ENCODE measurements around the gene EXOC6. TPM values are rescaled to one million over a fixed set of nuclear protein-coding genes. Genes with fewer than 3 reads are reported as not detected.
A peak's percentile ranks its signal among the peaks of the same experiment; 100 is the strongest.

The EXOC6 gene
- total and polyA plus RNA-seq, 4 experiments from 2014 or later = 4.3 to 11.4 (median 10.9) TPM

- H3K4me3 Mint-ChIP-seq = no peak overlapping the region
- no peaks in the 10 kb centered on the region for H3K9me3 Mint-ChIP-seq
- no peaks in the 10 kb centered on the region for H3K27me3 ChIP-seq (ENCODE audit: insufficient read depth, low read length)
- ChIA-PET POLR2A (ENCODE audit: partially characterized antibody) (no interaction called here), CTCF (ENCODE audit: partially characterized antibody) (no interaction called here)
- no peak overlapping the region for H3K4me3 ChIP-seq (ENCODE audit: low read length in 2 of 2)
- no peak for DNase-seq
- intact Hi-C loops (cut with micrococcal nuclease) = loop anchor here (1.0 kb wide), 1 partner anchor 8 kb away; no protein-coding TSS in a partner anchor
- H3K36me3 ChIP-seq (ENCODE audit: insufficient read depth, low read length) = no peaks in the 10 kb centered on the region
- no peaks in the 10 kb centered on the region for H3K4me1 ChIP-seq (ENCODE audit: insufficient read depth, low read length)
- no peaks in the 10 kb centered on the region for H3K4me1 Mint-ChIP-seq
- no peaks in the 10 kb centered on the region for H3K9me3 ChIP-seq (ENCODE audit: control insufficient read depth in 1 of 2, low read length in 2 of 2)
- peak overlapping the region in 1 of 7 donors; percentile 1 for H3K27ac Mint-ChIP-seq
- H3K36me3 Mint-ChIP-seq = peaks cover 2 to 39% of the 10 kb centered on the region in 2 donors
- H3K27ac ChIP-seq (ENCODE audit: low read depth, low read length) = no peak overlapping the region
- H3K27me3 Mint-ChIP-seq = no peaks in the 10 kb centered on the region
Observed at GRCh38 chr10:93039721-93040120, 191.4 kb downstream of the EXOC6 start.

GRCh38 chr10:93054486-93054885 is 206.2 kb downstream of the EXOC6 start:
- intact Hi-C loops (cut with micrococcal nuclease) = no loop called here
- H3K27ac Mint-ChIP-seq = no peak overlapping the region
- no peaks in the 10 kb centered on the region for H3K9me3 ChIP-seq (ENCODE audit: control insufficient read depth in 1 of 2, low read length in 2 of 2)
- ChIA-PET CTCF (ENCODE audit: partially characterized antibody) (no interaction called here), POLR2A (ENCODE audit: partially characterized antibody) (no interaction called here)
- H3K27ac ChIP-seq (ENCODE audit: low read depth, low read length) = no peak overlapping the region
- no peaks in the 10 kb centered on the region for H3K27me3 ChIP-seq (ENCODE audit: insufficient read depth, low read length)
- no peaks in the 10 kb centered on the region for H3K36me3 ChIP-seq (ENCODE audit: insufficient read depth, low read length)
- DNase-seq = no peak
- H3K4me3 ChIP-seq (ENCODE audit: low read length in 2 of 2) = no peak overlapping the region
- H3K4me1 Mint-ChIP-seq = no peaks in the 10 kb centered on the region
- H3K4me1 ChIP-seq (ENCODE audit: insufficient read depth, low read length) = no peaks in the 10 kb centered on the region
- H3K4me3 Mint-ChIP-seq = no peak overlapping the region
- peaks cover 24 to 35% of the 10 kb centered on the region in 2 donors for H3K36me3 Mint-ChIP-seq
- no peaks in the 10 kb centered on the region for H3K9me3 Mint-ChIP-seq
- peaks cover 0 to 3% of the 10 kb centered on the region in 2 donors for H3K27me3 Mint-ChIP-seq

- Histone ChIP-seq H3K36me3 (ENCODE audit: insufficient read depth, low read length) (no peaks in the 10 kb centered on the region), H3K4me3 (ENCODE audit: low read length in 2 of 2) (no peak overlapping the region), H3K27ac (ENCODE audit: low read depth, low read length) (no peak overlapping the region), H3K4me1 (ENCODE audit: insufficient read depth, low read length) (peaks cover 15% of the 10 kb centered on the region), H3K27me3 (ENCODE audit: insufficient read depth, low read length) (no peaks in the 10 kb centered on the region), H3K9me3 (ENCODE audit: control insufficient read depth in 1 of 2, low read length in 2 of 2) (no peaks in the 10 kb centered on the region)
- ChIA-PET POLR2A (ENCODE audit: partially characterized antibody) (no interaction called here), CTCF (ENCODE audit: partially characterized antibody) (no interaction called here)
- Mint-ChIP-seq H3K36me3 (peaks cover 24 to 34% of the 10 kb centered on the region in 2 donors), H3K27me3 (peaks cover 8% of the 10 kb centered on the region in 2 donors), H3K9me3 (no peaks in the 10 kb centered on the region), H3K4me1 (peaks cover 10 to 22% (median 17%) of the 10 kb centered on the region in 4 donors), H3K4me3 (no peak overlapping the region), H3K27ac (no peak overlapping the region)
- no peak for DNase-seq
- intact Hi-C loops (cut with micrococcal nuclease) = no loop called here
Observed at GRCh38 chr10:93058139-93058538, 209.8 kb downstream of the EXOC6 start.

GRCh38 chr10:93059975-93060886 is 211.9 kb downstream of the EXOC6 start, which contains the start of gene CYP26C1:
Gene CYP26C1, plus strand, starts transcription at chr10:93060798. Its CDS starts 466 bp downstream, at chr10:93061264.
- H3K27me3 ChIP-seq (ENCODE audit: insufficient read depth, low read length) = no peaks in the 10 kb centered on the region
- H3K4me1 Mint-ChIP-seq = peaks cover 10 to 34% (median 25%) of the 10 kb centered on the region in 4 donors
- no peaks in the 10 kb centered on the region for H3K9me3 ChIP-seq (ENCODE audit: control insufficient read depth in 1 of 2, low read length in 2 of 2)
- no peak within 1 kb of the TSS for H3K27ac ChIP-seq (ENCODE audit: low read depth, low read length)
- ChIA-PET CTCF (ENCODE audit: partially characterized antibody) (interaction anchor here (0.6 kb wide), 1 partner anchor 215 kb away, joined by 3 read pairs; no protein-coding TSS in a partner anchor), POLR2A (ENCODE audit: partially characterized antibody) (no interaction called here)
- peaks cover 24 to 31% of the 10 kb centered on the region in 2 donors for H3K36me3 Mint-ChIP-seq
- no peak for DNase-seq
- no peaks in the 10 kb centered on the region for H3K36me3 ChIP-seq (ENCODE audit: insufficient read depth, low read length)
- H3K27me3 Mint-ChIP-seq = peaks cover 14 to 17% of the 10 kb centered on the region in 2 donors
- peaks cover 15% of the 10 kb centered on the region for H3K4me1 ChIP-seq (ENCODE audit: insufficient read depth, low read length)
- intact Hi-C loops (cut with micrococcal nuclease) = no loop called here
- no peak within 1 kb of the TSS for H3K4me3 ChIP-seq (ENCODE audit: low read length in 2 of 2)
- H3K9me3 Mint-ChIP-seq = no peaks in the 10 kb centered on the region
- H3K4me3 Mint-ChIP-seq = peak within 1 kb of the TSS in 7 of 8 donors; percentile 54 to 86 (median 67)
- peak within 1 kb of the TSS in 1 of 7 donors; percentile 66 for H3K27ac Mint-ChIP-seq

GRCh38 chr10:93060887-93061593 is 212.7 kb downstream of the EXOC6 start:
- no peak overlapping the region for H3K4me3 ChIP-seq (ENCODE audit: low read length in 2 of 2)

GRCh38 chr10:93061594-93062513 is 213.5 kb downstream of the EXOC6 start:
- peak overlapping the region; percentile 54 to 86 (median 78) for H3K4me3 Mint-ChIP-seq
- intact Hi-C loops (cut with micrococcal nuclease) = no loop called here
- no peaks in the 10 kb centered on the region for H3K36me3 ChIP-seq (ENCODE audit: insufficient read depth, low read length)
- peak overlapping the region in 1 of 2 donors; percentile 9 for H3K4me3 ChIP-seq (ENCODE audit: low read length in 2 of 2)
- no peaks in the 10 kb centered on the region for H3K27me3 ChIP-seq (ENCODE audit: insufficient read depth, low read length)
- POLR2A ChIA-PET (ENCODE audit: partially characterized antibody) = no interaction called here
- no peaks in the 10 kb centered on the region for H3K9me3 ChIP-seq (ENCODE audit: control insufficient read depth in 1 of 2, low read length in 2 of 2)
- H3K36me3 Mint-ChIP-seq = peaks cover 18 to 28% of the 10 kb centered on the region in 2 donors
- CTCF ChIA-PET (ENCODE audit: partially characterized antibody) = interaction anchor here (0.6 to 1.4 kb wide), 3 partner anchors 10 to 160 kb away, joined by 3 to 4 read pairs (median 3); no protein-coding TSS in a partner anchor
- peaks cover 20% of the 10 kb centered on the region for H3K4me1 ChIP-seq (ENCODE audit: insufficient read depth, low read length)
- no peak overlapping the region for H3K27ac ChIP-seq (ENCODE audit: low read depth, low read length)
- peak in 3 of 5 donors; percentile 8 to 21 (median 12) for DNase-seq
- H3K9me3 Mint-ChIP-seq = no peaks in the 10 kb centered on the region
- peak overlapping the region in 2 of 7 donors; percentile 41 to 78 for H3K27ac Mint-ChIP-seq
- H3K4me1 Mint-ChIP-seq = peaks cover 13 to 42% (median 32%) of the 10 kb centered on the region in 4 donors
- peaks cover 22 to 26% of the 10 kb centered on the region in 2 donors for H3K27me3 Mint-ChIP-seq

More at GRCh38 chr10:93060887-93061593, 212.7 kb downstream of the EXOC6 start:
- Histone ChIP-seq H3K27ac (ENCODE audit: low read depth, low read length) (no peak overlapping the region), H3K27me3 (ENCODE audit: insufficient read depth, low read length) (no peaks in the 10 kb centered on the region), H3K4me1 (ENCODE audit: insufficient read depth, low read length) (peaks cover 20% of the 10 kb centered on the region), H3K9me3 (ENCODE audit: control insufficient read depth in 1 of 2, low read length in 2 of 2) (no peaks in the 10 kb centered on the region), H3K36me3 (ENCODE audit: insufficient read depth, low read length) (no peaks in the 10 kb centered on the region)
- peaks cover 21 to 31% of the 10 kb centered on the region in 2 donors for H3K36me3 Mint-ChIP-seq
- peaks cover 20 to 22% of the 10 kb centered on the region in 2 donors for H3K27me3 Mint-ChIP-seq
- peaks cover 13 to 39% (median 30%) of the 10 kb centered on the region in 4 donors for H3K4me1 Mint-ChIP-seq
- intact Hi-C loops (cut with micrococcal nuclease) = no loop called here
- H3K4me3 Mint-ChIP-seq = peak overlapping the region in 4 of 8 donors; percentile 67 to 86 (median 78)
- ChIA-PET POLR2A (ENCODE audit: partially characterized antibody) (no interaction called here), CTCF (ENCODE audit: partially characterized antibody) (interaction anchor here (0.6 to 1.4 kb wide), 3 partner anchors 9 to 216 kb away, joined by 3 read pairs; no protein-coding TSS in a partner anchor)
- no peaks in the 10 kb centered on the region for H3K9me3 Mint-ChIP-seq
- no peak for DNase-seq
- no peak overlapping the region for H3K27ac Mint-ChIP-seq
